ENCODE measurements around the gene PYGL.

DNA sequence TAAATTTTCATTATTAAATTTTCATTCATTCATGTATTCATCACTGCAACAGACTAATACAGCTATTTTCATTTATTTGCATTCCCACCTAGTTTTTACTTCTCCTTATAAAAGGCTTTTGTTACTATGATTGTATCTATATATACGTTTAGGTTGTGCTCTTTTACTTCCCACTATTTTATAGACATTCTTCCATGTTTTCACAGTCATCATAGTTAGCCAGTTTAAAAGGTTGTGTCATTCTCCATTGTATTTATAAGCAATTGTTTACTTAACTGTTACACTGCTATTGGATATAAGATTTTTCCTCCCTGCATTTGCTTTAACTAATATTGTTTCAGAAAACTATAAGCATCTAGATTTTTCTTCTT, 60.5 kb downstream of the PYGL start:
- TF ChIP-seq, protein P1, sequence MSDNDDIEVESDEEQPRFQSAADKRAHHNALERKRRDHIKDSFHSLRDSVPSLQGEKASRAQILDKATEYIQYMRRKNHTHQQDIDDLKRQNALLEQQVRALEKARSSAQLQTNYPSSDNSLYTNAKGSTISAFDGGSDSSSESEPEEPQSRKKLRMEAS (IDR thresholded peaks at IDR 0.05; ENCODE audit: low read depth, low read length) = no peak
- no peak for TF ChIP-seq POLR2A (IDR thresholded peaks at IDR 0.05; ENCODE audit: extremely low read depth, insufficient read length)
